SK-N-SH treated with all-trans-retinoic acid at 6 μM for 48 hours (cell line): Measurements from ENCODE around the gene HAND2.
A peak's percentile ranks its signal among the peaks of the same experiment; 100 is the strongest.

Source experiments
- ATAC-seq: fragments of 200-7000 bp; cut with Tn5 transposase; 3 replicates; pipeline ENCODE4 v1.9.1; 2020; ENCODE audit warnings: mild to moderate bottlenecking, moderate library complexity
- ARNTL ChIP-seq: fragments of 450-650 bp; formaldehyde crosslinking; IDR thresholded peaks from 2 replicates; pipeline ENCODE4 v1.5.0; 2020; ENCODE audit warnings: low read depth, mild to moderate bottlenecking, moderate library complexity, borderline replicate concordance
- BACH2 ChIP-seq: fragments of 250-450 bp; sonication (Bioruptor Pico); IDR thresholded peaks from 2 replicates; pipeline ENCODE4 v1.9.0; 2021; ENCODE audit warnings: mild to moderate bottlenecking, borderline replicate concordance
- CSDC2 ChIP-seq: fragments of 250-450 bp; sonication (Bioruptor Pico); IDR thresholded peaks from 2 replicates; pipeline ENCODE4 v1.5.0; 2020; ENCODE audit warnings: mild to moderate bottlenecking, moderate library complexity
- ESRRG ChIP-seq: fragments of 250-450 bp; sonication (Bioruptor Pico); IDR thresholded peaks from 2 replicates; pipeline ENCODE4 v1.6.1; 2021; ENCODE audit warnings: mild to moderate bottlenecking
- GLIS3 ChIP-seq: fragments of 250-450 bp; sonication (Bioruptor Pico); IDR thresholded peaks from 2 replicates; pipeline ENCODE4 v1.5.0; 2020; ENCODE audit warnings: mild to moderate bottlenecking, moderate library complexity
- ISL1 ChIP-seq: fragments of 250-450 bp; sonication (Bioruptor Pico); IDR thresholded peaks from 2 replicates; pipeline ENCODE4 v2.1.2; 2022; ENCODE audit warnings: mild to moderate bottlenecking, moderate library complexity
- OSR1 ChIP-seq: fragments of 250-450 bp; sonication (Bioruptor Pico); IDR thresholded peaks from 2 replicates; pipeline ENCODE4 v1.8.0; 2022; ENCODE audit warnings: moderate library complexity, mild to moderate bottlenecking, inconsistent platforms
- PPARA ChIP-seq: fragments of 250-450 bp; sonication (Bioruptor Pico); IDR thresholded peaks from 2 replicates; pipeline ENCODE4 v1.5.0; 2020; ENCODE audit warnings: mild to moderate bottlenecking, borderline replicate concordance
- RARB ChIP-seq: fragments of 250-450 bp; sonication (Bioruptor Pico); IDR thresholded peaks from 2 replicates; pipeline ENCODE4 v1.8.0; 2021; ENCODE audit warnings: mild to moderate bottlenecking, moderate library complexity
- SNAI2 ChIP-seq: fragments of 250-450 bp; sonication (Bioruptor Pico); IDR thresholded peaks from 2 replicates; pipeline ENCODE4 v1.5.0; 2020; ENCODE audit warnings: mild to moderate bottlenecking, moderate library complexity
- TCF4 ChIP-seq: fragments of 250-450 bp; sonication (Bioruptor Pico); IDR thresholded peaks from 2 replicates; pipeline ENCODE4 v1.8.0; 2021; ENCODE audit warnings: mild to moderate bottlenecking, moderate library complexity, borderline replicate concordance
- TOX ChIP-seq: fragments of 250-450 bp; sonication (Bioruptor Pico); IDR thresholded peaks from 2 replicates; pipeline ENCODE4 v1.8.0; 2021; ENCODE audit warnings: mild to moderate bottlenecking, moderate library complexity, borderline replicate concordance
- ZC3H10 ChIP-seq: fragments of 250-450 bp; sonication (Bioruptor Pico); IDR thresholded peaks from 2 replicates; pipeline ENCODE4 v1.5.1; 2021; ENCODE audit warnings: mild to moderate bottlenecking, moderate library complexity
- ZFP3 ChIP-seq: fragments of 250-450 bp; sonication (Bioruptor Pico); IDR thresholded peaks from 2 replicates; pipeline ENCODE4 v1.5.0; 2020; ENCODE audit warnings: mild to moderate bottlenecking, moderate library complexity
- ZFP30 ChIP-seq: fragments of 450-650 bp; formaldehyde crosslinking; IDR thresholded peaks from 2 replicates; pipeline ENCODE4 v1.5.0; 2022; ENCODE audit warnings: mild to moderate bottlenecking, moderate library complexity
- ZNF565 ChIP-seq: fragments of 450-650 bp; formaldehyde crosslinking; conservative IDR thresholded peaks from 2 replicates; pipeline ENCODE4 v1.5.0; 2020; ENCODE audit warnings: low read depth, mild to moderate bottlenecking, moderate library complexity
- ZNF70 ChIP-seq: fragments of 450-650 bp; formaldehyde crosslinking; IDR thresholded peaks from 2 replicates; pipeline ENCODE4 v1.5.0; 2020; ENCODE audit warnings: mild to moderate bottlenecking, moderate library complexity
- ZNF8 ChIP-seq: fragments of 450-650 bp; formaldehyde crosslinking; IDR thresholded peaks from 2 replicates; pipeline ENCODE4 v1.5.0; 2020; ENCODE audit warnings: mild to moderate bottlenecking, moderate library complexity
- TF ChIP-seq, protein P1 (sequence below): fragments of 250-450 bp; sonication (Bioruptor Pico); IDR thresholded peaks from 2 replicates; pipeline ENCODE4 v1.5.0; 2020; ENCODE audit warnings: mild to moderate bottlenecking, moderate library complexity
- TF ChIP-seq, protein P2 (sequence below): fragments of 250-450 bp; sonication (Bioruptor Pico); IDR thresholded peaks from 2 replicates; pipeline ENCODE4 v1.8.0; 2021; ENCODE audit warnings: low read depth, mild to moderate bottlenecking, moderate library complexity, borderline replicate concordance
- TF ChIP-seq, protein P3 (sequence below): fragments of 250-450 bp; sonication (Bioruptor Pico); IDR thresholded peaks from 2 replicates; pipeline ENCODE4 v1.5.1; 2021; ENCODE audit warnings: mild to moderate bottlenecking, moderate library complexity
- TF ChIP-seq, protein P4 (sequence below): fragments of 250-450 bp; sonication (Bioruptor Pico); IDR thresholded peaks from 2 replicates; pipeline ENCODE4 v1.8.0; 2020; ENCODE audit warnings: mild to moderate bottlenecking, moderate library complexity, borderline replicate concordance
- TF ChIP-seq, protein P5 (sequence below): fragments of 250-450 bp; sonication (Bioruptor Pico); IDR thresholded peaks from 2 replicates; pipeline ENCODE4 v1.5.1; 2020; ENCODE audit warnings: low read depth, mild to moderate bottlenecking, moderate library complexity

HAND2 gene

DNA sequence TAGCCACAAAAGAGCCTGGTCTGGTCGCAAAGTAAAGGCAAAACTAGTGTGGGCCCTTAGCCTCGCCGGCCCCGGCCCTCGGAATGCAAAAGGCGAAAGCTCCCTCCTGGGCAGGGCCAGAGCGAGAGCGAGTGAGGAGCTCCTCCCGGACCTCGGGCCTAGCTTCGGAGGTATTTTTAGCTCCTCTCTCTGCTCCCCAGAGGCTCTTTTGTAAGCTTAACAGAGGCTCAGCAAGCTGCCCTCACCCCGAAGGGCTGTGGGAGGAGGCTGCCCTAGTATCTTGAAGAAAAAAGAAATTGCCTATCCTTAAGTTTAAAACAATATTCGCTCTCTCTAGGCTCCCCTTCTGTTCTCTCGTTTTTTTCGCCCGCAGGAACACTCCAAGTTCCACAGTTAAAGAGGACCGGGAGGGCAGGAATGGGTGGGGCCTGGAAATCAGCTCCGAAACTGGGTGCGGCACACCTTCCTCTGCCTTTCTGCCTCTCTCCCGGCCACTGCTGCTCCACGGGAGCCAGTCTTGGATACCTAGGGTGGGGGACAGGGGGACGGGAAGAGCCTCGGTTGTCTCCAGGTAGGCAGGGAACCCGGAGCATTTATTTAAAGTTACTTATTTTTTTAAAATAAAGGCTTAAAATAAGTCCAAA, 12.1 kb downstream of the HAND2 start:
- ATAC-seq = peak; percentile 0
- TF ChIP-seq ZNF8 (CRISPR knock-in tag) (no peak), GLIS3 (CRISPR knock-in tag) (peak; percentile 19; the same call in 1 of the 2 replicates), ESRRG (CRISPR knock-in tag) (no peak; the same call in 1 of the 2 replicates)
- TF ChIP-seq, protein P1, sequence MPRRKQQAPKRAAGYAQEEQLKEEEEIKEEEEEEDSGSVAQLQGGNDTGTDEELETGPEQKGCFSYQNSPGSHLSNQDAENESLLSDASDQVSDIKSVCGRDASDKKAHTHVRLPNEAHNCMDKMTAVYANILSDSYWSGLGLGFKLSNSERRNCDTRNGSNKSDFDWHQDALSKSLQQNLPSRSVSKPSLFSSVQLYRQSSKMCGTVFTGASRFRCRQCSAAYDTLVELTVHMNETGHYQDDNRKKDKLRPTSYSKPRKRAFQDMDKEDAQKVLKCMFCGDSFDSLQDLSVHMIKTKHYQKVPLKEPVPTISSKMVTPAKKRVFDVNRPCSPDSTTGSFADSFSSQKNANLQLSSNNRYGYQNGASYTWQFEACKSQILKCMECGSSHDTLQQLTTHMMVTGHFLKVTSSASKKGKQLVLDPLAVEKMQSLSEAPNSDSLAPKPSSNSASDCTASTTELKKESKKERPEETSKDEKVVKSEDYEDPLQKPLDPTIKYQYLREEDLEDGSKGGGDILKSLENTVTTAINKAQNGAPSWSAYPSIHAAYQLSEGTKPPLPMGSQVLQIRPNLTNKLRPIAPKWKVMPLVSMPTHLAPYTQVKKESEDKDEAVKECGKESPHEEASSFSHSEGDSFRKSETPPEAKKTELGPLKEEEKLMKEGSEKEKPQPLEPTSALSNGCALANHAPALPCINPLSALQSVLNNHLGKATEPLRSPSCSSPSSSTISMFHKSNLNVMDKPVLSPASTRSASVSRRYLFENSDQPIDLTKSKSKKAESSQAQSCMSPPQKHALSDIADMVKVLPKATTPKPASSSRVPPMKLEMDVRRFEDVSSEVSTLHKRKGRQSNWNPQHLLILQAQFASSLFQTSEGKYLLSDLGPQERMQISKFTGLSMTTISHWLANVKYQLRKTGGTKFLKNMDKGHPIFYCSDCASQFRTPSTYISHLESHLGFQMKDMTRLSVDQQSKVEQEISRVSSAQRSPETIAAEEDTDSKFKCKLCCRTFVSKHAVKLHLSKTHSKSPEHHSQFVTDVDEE (CRISPR knock-in tag) = 0 out of 2 replicates have a peak, but pooled peaks have one; percentile 10

DNA sequence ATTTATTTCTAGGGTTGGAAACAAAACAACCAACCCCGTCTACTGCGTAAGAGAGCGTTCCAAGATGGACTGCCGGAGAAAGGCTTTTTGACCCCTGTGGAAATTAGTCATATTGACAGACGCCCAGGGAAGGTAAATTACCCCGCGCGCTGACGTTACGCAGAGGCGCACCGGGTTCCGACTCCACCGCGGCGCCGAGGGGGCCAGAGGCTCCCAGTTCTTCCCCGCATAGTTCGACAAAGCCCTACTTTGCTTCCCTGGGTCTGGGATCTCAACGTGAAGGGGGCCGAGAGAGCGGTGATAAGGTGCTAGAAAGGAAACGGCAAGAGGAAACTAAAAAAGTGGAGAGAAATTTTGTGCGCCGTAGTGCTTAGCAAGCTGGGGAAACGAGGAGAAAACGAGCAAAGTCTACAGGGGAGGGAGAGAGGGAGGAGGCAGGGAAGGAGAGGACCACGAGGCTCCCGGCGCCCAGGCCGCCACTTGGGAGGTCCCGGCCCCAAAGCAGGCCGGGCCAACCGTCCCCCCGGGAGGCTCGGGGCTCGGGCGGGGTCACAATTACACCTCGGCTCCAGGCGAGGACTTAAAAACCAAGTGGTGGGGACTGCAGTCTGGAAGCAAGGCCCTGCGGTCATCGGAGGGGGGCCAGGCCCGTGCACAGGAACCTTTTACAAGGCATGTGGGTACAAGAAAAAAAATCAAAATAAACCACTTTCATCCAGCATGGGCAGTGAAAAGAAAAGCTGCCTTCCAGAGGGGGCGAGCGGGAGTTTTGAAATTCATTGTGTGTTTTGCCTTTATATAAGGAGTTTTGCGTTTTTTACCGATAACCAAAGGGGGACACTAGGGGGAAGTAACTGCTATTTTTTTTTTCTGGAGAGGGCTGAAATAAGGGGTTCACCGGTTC, 13.2 kb downstream of the HAND2 start:
- ATAC-seq = peak; percentile 0; the same call in 1 of the 3 replicates
- TF ChIP-seq SNAI2 (CRISPR knock-in tag) (no peak), BACH2 (CRISPR knock-in tag) (no peak), TOX (CRISPR knock-in tag) (no peak), ESRRG (CRISPR knock-in tag) (peak; percentile 80; the same call in 1 of the 2 replicates), ZFP3 (CRISPR knock-in tag) (no peak), TCF4 (CRISPR knock-in tag) (peak; percentile 13; the same call in 1 of the 2 replicates), CSDC2 (CRISPR knock-in tag) (no peak), PPARA (CRISPR knock-in tag) (no peak), ARNTL (CRISPR knock-in tag) (no peak), GLIS3 (CRISPR knock-in tag) (peak; percentile 51; the same call in 1 of the 2 replicates), OSR1 (CRISPR knock-in tag) (no peak), ZNF565 (CRISPR knock-in tag) (0 out of 2 replicates have a peak, but pooled peaks have one; percentile 25), ZNF8 (CRISPR knock-in tag) (0 out of 2 replicates have a peak, but pooled peaks have one; percentile 4), ZFP30 (no peak), ZNF70 (CRISPR knock-in tag) (peak; percentile 51; the same call in 1 of the 2 replicates), ZC3H10 (CRISPR knock-in tag) (no peak), ISL1 (CRISPR knock-in tag) (no peak), RARB (CRISPR knock-in tag) (no peak)
- TF ChIP-seq, protein P2, sequence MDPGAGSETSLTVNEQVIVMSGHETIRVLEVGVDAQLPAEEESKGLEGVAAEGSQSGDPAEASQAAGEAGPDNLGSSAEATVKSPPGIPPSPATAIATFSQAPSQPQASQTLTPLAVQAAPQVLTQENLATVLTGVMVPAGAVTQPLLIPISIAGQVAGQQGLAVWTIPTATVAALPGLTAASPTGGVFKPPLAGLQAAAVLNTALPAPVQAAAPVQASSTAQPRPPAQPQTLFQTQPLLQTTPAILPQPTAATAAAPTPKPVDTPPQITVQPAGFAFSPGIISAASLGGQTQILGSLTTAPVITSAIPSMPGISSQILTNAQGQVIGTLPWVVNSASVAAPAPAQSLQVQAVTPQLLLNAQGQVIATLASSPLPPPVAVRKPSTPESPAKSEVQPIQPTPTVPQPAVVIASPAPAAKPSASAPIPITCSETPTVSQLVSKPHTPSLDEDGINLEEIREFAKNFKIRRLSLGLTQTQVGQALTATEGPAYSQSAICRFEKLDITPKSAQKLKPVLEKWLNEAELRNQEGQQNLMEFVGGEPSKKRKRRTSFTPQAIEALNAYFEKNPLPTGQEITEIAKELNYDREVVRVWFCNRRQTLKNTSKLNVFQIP (CRISPR knock-in tag) = no peak
- TF ChIP-seq, protein P3, sequence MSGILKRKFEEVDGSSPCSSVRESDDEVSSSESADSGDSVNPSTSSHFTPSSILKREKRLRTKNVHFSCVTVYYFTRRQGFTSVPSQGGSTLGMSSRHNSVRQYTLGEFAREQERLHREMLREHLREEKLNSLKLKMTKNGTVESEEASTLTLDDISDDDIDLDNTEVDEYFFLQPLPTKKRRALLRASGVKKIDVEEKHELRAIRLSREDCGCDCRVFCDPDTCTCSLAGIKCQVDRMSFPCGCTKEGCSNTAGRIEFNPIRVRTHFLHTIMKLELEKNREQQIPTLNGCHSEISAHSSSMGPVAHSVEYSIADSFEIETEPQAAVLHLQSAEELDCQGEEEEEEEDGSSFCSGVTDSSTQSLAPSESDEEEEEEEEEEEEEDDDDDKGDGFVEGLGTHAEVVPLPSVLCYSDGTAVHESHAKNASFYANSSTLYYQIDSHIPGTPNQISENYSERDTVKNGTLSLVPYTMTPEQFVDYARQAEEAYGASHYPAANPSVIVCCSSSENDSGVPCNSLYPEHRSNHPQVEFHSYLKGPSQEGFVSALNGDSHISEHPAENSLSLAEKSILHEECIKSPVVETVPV (CRISPR knock-in tag) = no peak
- TF ChIP-seq, protein P4, sequence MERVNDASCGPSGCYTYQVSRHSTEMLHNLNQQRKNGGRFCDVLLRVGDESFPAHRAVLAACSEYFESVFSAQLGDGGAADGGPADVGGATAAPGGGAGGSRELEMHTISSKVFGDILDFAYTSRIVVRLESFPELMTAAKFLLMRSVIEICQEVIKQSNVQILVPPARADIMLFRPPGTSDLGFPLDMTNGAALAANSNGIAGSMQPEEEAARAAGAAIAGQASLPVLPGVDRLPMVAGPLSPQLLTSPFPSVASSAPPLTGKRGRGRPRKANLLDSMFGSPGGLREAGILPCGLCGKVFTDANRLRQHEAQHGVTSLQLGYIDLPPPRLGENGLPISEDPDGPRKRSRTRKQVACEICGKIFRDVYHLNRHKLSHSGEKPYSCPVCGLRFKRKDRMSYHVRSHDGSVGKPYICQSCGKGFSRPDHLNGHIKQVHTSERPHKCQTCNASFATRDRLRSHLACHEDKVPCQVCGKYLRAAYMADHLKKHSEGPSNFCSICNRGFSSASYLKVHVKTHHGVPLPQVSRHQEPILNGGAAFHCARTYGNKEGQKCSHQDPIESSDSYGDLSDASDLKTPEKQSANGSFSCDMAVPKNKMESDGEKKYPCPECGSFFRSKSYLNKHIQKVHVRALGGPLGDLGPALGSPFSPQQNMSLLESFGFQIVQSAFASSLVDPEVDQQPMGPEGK (CRISPR knock-in tag) = no peak; the same call in 1 of the 2 replicates
- TF ChIP-seq, protein P1 (CRISPR knock-in tag) = no peak
- TF ChIP-seq, protein P5, sequence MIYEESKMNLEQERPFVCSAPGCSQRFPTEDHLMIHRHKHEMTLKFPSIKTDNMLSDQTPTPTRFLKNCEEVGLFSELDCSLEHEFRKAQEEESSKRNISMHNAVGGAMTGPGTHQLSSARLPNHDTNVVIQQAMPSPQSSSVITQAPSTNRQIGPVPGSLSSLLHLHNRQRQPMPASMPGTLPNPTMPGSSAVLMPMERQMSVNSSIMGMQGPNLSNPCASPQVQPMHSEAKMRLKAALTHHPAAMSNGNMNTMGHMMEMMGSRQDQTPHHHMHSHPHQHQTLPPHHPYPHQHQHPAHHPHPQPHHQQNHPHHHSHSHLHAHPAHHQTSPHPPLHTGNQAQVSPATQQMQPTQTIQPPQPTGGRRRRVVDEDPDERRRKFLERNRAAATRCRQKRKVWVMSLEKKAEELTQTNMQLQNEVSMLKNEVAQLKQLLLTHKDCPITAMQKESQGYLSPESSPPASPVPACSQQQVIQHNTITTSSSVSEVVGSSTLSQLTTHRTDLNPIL (CRISPR knock-in tag) = no peak
